Activated CD8-positive, alpha-beta memory T cell treated with anti-CD3 and anti-CD28 coated beads, Interleukin-2, amount 10 ng/mL, durations not matched to agents 7 days and 5 days (primary cell): Measurements from ENCODE around the gene RAB31. TPM values are rescaled to one million over a fixed set of nuclear protein-coding genes. Genes with fewer than 3 reads are reported as not detected.

ENCODE experiments used
- ATAC-seq: fragments of 150-1000 bp; cut with Tn5 transposase; one replicate; pipeline ENCODE4 v1.10.0; 2021; ENCODE audit warnings: moderate library complexity
- CTCF ChIA-PET: fragments of 350-600 bp; sonication (Branson Sonifier 250); formaldehyde crosslinking; loops from one replicate; lab custom pipeline; 2021; ENCODE audit warnings: antibody characterized with exemption; lab: Charles Lee
- DNase-seq: peaks from one replicate; pipeline ENCODE4 v3.0.0-alpha.2; 2020
- H3K27ac Mint-ChIP-seq: one replicate; pipeline ENCODE4 v1.8.0; 2021; ENCODE audit warnings: mild to moderate bottlenecking, mixed read lengths
- H3K27me3 Mint-ChIP-seq: one replicate; pipeline ENCODE4 v1.8.0; 2021; ENCODE audit warnings: mixed read lengths
- H3K36me3 Mint-ChIP-seq: one replicate; pipeline ENCODE4 v1.8.0; 2021; ENCODE audit warnings: mild to moderate bottlenecking, mixed read lengths
- H3K4me1 Mint-ChIP-seq: one replicate; pipeline ENCODE4 v1.8.0; 2021; ENCODE audit warnings: mixed read lengths
- H3K4me3 Mint-ChIP-seq: one replicate; pipeline ENCODE4 v1.8.0; 2021; ENCODE audit warnings: mild to moderate bottlenecking, moderate library complexity, mixed read lengths
- H3K9me3 Mint-ChIP-seq: one replicate; pipeline ENCODE4 v1.8.0; 2022; ENCODE audit warnings: low read depth, mixed read lengths
- total RNA-seq, 2 experiments: library from RNA; stranded (reverse); gene quantifications; one replicate each; pipeline ENCODE4 v1.2.3, GENCODE V29; 2021

RAB31 gene
- total RNA-seq, 2 experiments from 2014 or later = not detected

DNA sequence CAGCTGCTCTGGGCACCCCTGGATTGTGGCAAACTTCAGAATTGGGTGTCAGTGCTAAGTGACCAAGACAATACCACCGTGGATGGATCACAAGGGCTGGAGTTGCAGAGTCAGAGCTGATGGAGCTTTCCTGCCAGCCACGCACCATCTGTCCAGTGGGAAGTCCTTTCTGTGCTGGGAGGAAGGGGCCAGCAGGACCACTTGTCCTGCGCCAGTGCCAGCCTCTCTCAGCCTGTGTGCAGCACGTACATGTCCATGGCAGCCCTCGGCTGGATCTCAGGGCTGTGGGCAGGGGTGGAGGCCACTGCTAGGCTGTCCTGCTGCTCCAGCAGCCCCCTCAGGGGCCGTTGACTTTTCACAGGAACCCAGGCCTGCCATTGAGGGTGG is 33.3 kb downstream of the RAB31 start:
- peaks cover 50% of the 10 kb centered on the region for H3K27me3 Mint-ChIP-seq
- no peak for DNase-seq
- H3K36me3 Mint-ChIP-seq = no peaks in the 10 kb centered on the region
- H3K4me1 Mint-ChIP-seq = no peaks in the 10 kb centered on the region
- no peak overlapping the region for H3K4me3 Mint-ChIP-seq
- CTCF ChIA-PET = no interaction called here
- no peaks in the 10 kb centered on the region for H3K9me3 Mint-ChIP-seq
- H3K27ac Mint-ChIP-seq = no peak overlapping the region
- no peak for ATAC-seq

GRCh38 chr18:9741793-9742523 is 33.9 kb downstream of the RAB31 start:
- DNase-seq = no peak
- Mint-ChIP-seq H3K4me3 (no peak overlapping the region), H3K27me3 (peaks cover 52% of the 10 kb centered on the region), H3K27ac (no peak overlapping the region), H3K4me1 (no peaks in the 10 kb centered on the region), H3K36me3 (no peaks in the 10 kb centered on the region), H3K9me3 (no peaks in the 10 kb centered on the region)
- CTCF ChIA-PET = no interaction called here
- ATAC-seq = no peak

- DNase-seq = no peak
- no peak overlapping the region for H3K4me3 Mint-ChIP-seq
- H3K27me3 Mint-ChIP-seq = peaks cover 54% of the 10 kb centered on the region
- no peak for ATAC-seq
- H3K4me1 Mint-ChIP-seq = no peaks in the 10 kb centered on the region
- H3K36me3 Mint-ChIP-seq = no peaks in the 10 kb centered on the region
- CTCF ChIA-PET = no interaction called here
- no peaks in the 10 kb centered on the region for H3K9me3 Mint-ChIP-seq
- no peak overlapping the region for H3K27ac Mint-ChIP-seq
Measured at GRCh38 chr18:9742524-9743131, 34.5 kb downstream of the RAB31 start.

GRCh38 chr18:9743200-9744016 is 35.3 kb downstream of the RAB31 start:
- Mint-ChIP-seq H3K4me1 (no peaks in the 10 kb centered on the region), H3K9me3 (no peaks in the 10 kb centered on the region), H3K4me3 (no peak overlapping the region), H3K27me3 (peaks cover 56% of the 10 kb centered on the region), H3K36me3 (no peaks in the 10 kb centered on the region), H3K27ac (no peak overlapping the region)
- CTCF ChIA-PET = no interaction called here
- no peak for DNase-seq
- no peak for ATAC-seq

GRCh38 chr18:9746958-9747357 is 38.9 kb downstream of the RAB31 start:
- Mint-ChIP-seq H3K4me1 (no peaks in the 10 kb centered on the region), H3K27me3 (peaks cover 53% of the 10 kb centered on the region), H3K27ac (no peak overlapping the region), H3K9me3 (no peaks in the 10 kb centered on the region), H3K36me3 (no peaks in the 10 kb centered on the region), H3K4me3 (no peak overlapping the region)
- DNase-seq (no peak), ATAC-seq (no peak)
- CTCF ChIA-PET = no interaction called here

- H3K4me3 Mint-ChIP-seq = no peak overlapping the region
- no peaks in the 10 kb centered on the region for H3K9me3 Mint-ChIP-seq
- CTCF ChIA-PET = no interaction called here
- no peak overlapping the region for H3K27ac Mint-ChIP-seq
- DNase-seq (no peak), ATAC-seq (no peak)
- peaks cover 31% of the 10 kb centered on the region for H3K27me3 Mint-ChIP-seq
- no peaks in the 10 kb centered on the region for H3K4me1 Mint-ChIP-seq
- H3K36me3 Mint-ChIP-seq = no peaks in the 10 kb centered on the region
Measured at GRCh38 chr18:9749611-9750010, 41.5 kb downstream of the RAB31 start.

DNA sequence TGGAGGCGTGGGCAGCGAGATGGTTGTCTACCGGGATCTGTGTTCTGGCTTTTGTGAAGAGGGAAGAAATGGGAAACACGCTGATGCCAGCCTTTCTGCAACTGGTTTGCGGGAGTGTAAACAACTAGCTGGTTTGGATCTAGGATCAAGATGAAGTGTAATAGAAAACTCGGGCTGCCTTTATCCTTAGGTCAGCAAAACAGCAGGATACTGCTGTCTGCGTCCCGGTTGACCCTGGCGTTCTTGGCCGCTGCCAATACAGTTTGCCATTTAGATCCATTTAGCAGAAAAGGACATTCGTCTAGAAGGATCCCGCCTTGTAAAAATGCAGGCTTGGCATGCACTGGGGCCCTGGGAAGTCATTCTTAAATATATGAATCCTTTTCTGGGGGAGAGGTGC is 42.0 kb downstream of the RAB31 start:
- H3K27me3 Mint-ChIP-seq = peaks cover 27% of the 10 kb centered on the region
- no peak overlapping the region for H3K4me3 Mint-ChIP-seq
- CTCF ChIA-PET = no interaction called here

DNA sequence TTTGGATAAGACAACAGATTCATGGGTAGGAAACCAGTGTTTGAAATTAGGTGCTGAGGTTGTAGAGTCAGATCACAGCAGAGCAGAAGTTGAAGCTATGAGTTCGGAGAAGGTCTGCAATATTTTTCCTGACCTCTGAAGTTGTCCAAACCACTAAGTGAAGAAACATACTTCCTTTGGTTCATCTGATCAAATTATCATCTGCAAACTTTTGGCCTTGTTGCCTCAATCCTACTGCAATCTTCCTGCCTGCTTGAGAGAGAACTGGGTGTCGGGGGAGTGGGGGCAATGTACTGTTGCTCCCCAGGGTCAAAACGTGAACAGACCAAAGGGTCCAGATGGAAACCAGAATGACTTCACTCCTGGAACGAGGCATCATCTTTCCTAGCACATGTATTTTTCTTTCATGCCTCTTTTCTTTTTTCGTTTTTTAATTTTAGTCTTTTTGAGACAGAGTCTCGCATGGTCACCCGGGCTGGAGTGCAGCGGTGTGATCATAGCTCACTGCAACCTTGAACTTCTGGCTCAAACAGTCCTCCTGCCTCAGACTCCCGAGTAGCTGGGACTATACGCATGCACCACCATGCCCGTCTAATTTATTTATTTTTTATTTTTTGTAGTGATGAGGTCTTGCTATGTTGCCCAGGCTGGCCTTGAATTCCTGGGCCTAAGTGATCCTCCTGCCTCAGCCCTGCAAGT is 42.7 kb downstream of the RAB31 start:
- Mint-ChIP-seq H3K9me3 (no peaks in the 10 kb centered on the region), H3K4me3 (no peak overlapping the region), H3K27me3 (peaks cover 22% of the 10 kb centered on the region), H3K4me1 (no peaks in the 10 kb centered on the region), H3K36me3 (no peaks in the 10 kb centered on the region), H3K27ac (no peak overlapping the region)
- DNase-seq (no peak), ATAC-seq (no peak)
- CTCF ChIA-PET = no interaction called here

More for the DNA sequence above, 42.0 kb downstream of the RAB31 start:
- Mint-ChIP-seq H3K36me3 (no peaks in the 10 kb centered on the region), H3K9me3 (no peaks in the 10 kb centered on the region), H3K27ac (no peak overlapping the region), H3K4me1 (no peaks in the 10 kb centered on the region)
- DNase-seq (no peak), ATAC-seq (no peak)

DNA sequence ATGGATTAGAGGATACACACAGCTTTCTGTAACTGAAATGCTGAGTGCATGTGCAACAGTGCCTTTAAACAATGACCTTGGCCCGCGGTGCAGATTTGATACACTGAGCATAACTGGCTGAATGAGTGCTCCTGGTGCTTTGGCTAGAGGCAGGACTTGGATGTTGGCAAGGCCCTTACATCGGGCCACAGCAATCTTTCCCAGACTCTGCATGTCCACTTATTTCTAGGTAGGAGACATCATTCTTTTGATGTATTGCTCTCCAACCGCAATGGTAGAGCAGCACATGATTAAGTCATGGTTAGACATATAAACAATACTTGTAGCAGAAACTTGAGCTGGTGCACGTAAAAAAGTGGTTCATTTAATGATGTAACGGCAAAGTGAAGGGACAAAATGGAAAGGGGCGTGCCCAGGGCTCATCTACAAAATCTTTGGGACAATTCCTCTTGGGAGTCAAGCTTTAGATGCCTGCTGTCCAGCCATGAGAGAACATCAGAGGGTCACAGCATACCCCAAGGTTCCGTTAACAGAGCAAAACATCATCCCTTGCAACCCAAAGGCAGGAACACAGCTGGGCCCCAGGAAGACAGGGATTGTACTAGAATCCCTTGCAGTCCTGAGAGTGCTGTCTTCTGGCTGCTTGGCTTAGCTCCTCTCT is 43.4 kb downstream of the RAB31 start:
- Mint-ChIP-seq H3K27me3 (peaks cover 18% of the 10 kb centered on the region), H3K9me3 (no peaks in the 10 kb centered on the region), H3K4me1 (no peaks in the 10 kb centered on the region), H3K27ac (no peak overlapping the region), H3K36me3 (no peaks in the 10 kb centered on the region), H3K4me3 (no peak overlapping the region)
- CTCF ChIA-PET = no interaction called here
- ATAC-seq = no peak
- no peak for DNase-seq

DNA sequence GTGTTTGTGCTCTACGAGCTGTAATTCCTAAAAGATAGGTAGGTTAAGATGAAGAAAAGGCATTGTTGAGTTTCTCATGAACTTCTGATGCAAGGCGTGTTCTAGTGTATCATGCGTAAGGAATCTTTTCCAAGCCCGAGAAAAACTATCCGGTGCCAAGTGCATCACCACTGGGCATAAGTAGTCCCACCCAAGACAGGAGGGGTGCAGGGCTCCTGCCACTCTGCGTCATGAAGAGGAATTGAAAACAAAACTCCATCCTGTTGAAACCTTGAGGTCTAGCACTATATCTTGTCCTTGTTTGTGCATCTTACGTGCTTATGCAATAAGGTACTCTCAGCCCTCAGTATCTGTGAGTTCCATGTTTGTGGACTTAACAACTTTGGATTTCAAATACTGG is 45.7 kb downstream of the RAB31 start:
- CTCF ChIA-PET = no interaction called here
- H3K9me3 Mint-ChIP-seq = no peaks in the 10 kb centered on the region
- no peaks in the 10 kb centered on the region for H3K4me1 Mint-ChIP-seq

DNA sequence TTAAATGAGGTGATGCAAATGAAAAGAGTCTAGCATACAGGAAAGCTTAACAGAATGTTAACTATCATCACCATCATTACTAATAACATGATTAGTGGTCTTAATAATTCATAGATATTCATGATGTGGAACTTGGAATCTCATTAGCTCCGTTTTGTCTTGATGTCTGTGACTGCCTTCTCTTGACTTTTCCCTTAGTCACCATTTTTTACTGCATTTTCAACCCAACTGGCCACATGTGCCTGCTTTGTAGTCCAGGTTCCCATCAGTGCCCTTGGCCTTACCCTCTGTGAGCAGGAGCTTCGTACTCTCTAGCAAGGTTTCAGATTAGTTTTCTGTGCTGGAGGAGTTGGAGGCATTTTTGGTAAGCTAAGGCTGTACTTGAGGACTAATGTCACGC is 47.0 kb downstream of the RAB31 start:
- Mint-ChIP-seq H3K27ac (no peak overlapping the region), H3K27me3 (peaks cover 6% of the 10 kb centered on the region), H3K4me3 (no peak overlapping the region), H3K9me3 (no peaks in the 10 kb centered on the region), H3K4me1 (no peaks in the 10 kb centered on the region), H3K36me3 (no peaks in the 10 kb centered on the region)
- DNase-seq = no peak
- no peak for ATAC-seq
- CTCF ChIA-PET = no interaction called here

More for the DNA sequence above, 45.7 kb downstream of the RAB31 start:
- Mint-ChIP-seq H3K36me3 (no peaks in the 10 kb centered on the region), H3K4me3 (no peak overlapping the region), H3K27ac (no peak overlapping the region), H3K27me3 (peaks cover 6% of the 10 kb centered on the region)
- no peak for ATAC-seq
- DNase-seq = no peak

GRCh38 chr18:9755615-9756014 is 47.5 kb downstream of the RAB31 start:
- no peaks in the 10 kb centered on the region for H3K4me1 Mint-ChIP-seq
- H3K36me3 Mint-ChIP-seq = no peaks in the 10 kb centered on the region
- CTCF ChIA-PET = no interaction called here
- H3K27me3 Mint-ChIP-seq = peaks cover 9% of the 10 kb centered on the region
- ATAC-seq (no peak), DNase-seq (no peak)
- H3K9me3 Mint-ChIP-seq = no peaks in the 10 kb centered on the region
- H3K27ac Mint-ChIP-seq = no peak overlapping the region
- no peak overlapping the region for H3K4me3 Mint-ChIP-seq
